Endothelial cell of umbilical vein (primary cell): ENCODE data around the gene NHS. TPM values are rescaled to one million over a fixed set of nuclear protein-coding genes. Genes with fewer than 3 reads are reported as not detected.
A peak's percentile ranks its signal among the peaks of the same experiment; 100 is the strongest.

Experiments used
- BruUV-seq: library from RNA; stranded (reverse); fragments of 400-500 nt; replicated peaks from 2 replicates; lab custom pipeline; 2021; lab: Mats Ljungman, UMichigan
- CTCF ChIA-PET: fragments of 300-600, 350-600 bp; sonication (Branson Sonifier 250); formaldehyde crosslinking; loops from one replicate; lab custom pipeline; 2021; ENCODE audit warnings: antibody characterized with exemption, inconsistent platforms; lab: Charles Lee
- POLR2A ChIA-PET: fragments of 300-600, 350-600 bp; sonication (Branson Sonifier 250); formaldehyde crosslinking; loops from one replicate; lab custom pipeline; 2021; ENCODE audit warnings: antibody characterized with exemption, inconsistent platforms; lab: Charles Lee
- DNase-seq: peaks from one replicate; pipeline ENCODE4 v3.0.0-alpha.2; 2011; ENCODE audit warnings: low read depth, low spot score
- FAIRE-seq: peaks from 2 replicates; lab custom pipeline; 2011; peaks lifted over from hg19 to GRCh38; lab: Jason Lieb, UNC
- H2AFZ ChIP-seq: 2 replicates; pipeline ENCODE4 v1.6.0; 2012; ENCODE audit warnings: low read depth, low read length, control low read depth, inconsistent platforms
- H3K27ac ChIP-seq: 2 replicates; pipeline ENCODE4 v1.5.1; 2011; ENCODE audit warnings: low read depth, mild to moderate bottlenecking, control low read depth, low read length, moderate library complexity; ENCODE audit not compliant: insufficient read depth
- H3K27me3 ChIP-seq, 2 experiments: 2 replicates each; pipeline versions ENCODE4 v1.6.0 to v1.6.1; 2011; ENCODE audit warnings: low read length in 2 of 2, mixed read lengths in 1 of 2; ENCODE audit not compliant: control insufficient read depth in 2 of 2, insufficient read depth in 2 of 2
- H3K36me3 ChIP-seq, 2 experiments: 2 replicates in 1 of 2; 3 replicates in 1 of 2; pipeline ENCODE4 v1.5.1; 2011; ENCODE audit warnings: low read length in 2 of 2, mild to moderate bottlenecking in 1 of 2, moderate library complexity in 1 of 2; ENCODE audit not compliant: control insufficient read depth in 2 of 2, insufficient read depth in 2 of 2; ENCODE audit errors: extremely low read depth in 1 of 2
- H3K4me1 ChIP-seq: 3 replicates; pipeline ENCODE4 v1.5.1; 2011; ENCODE audit warnings: mild to moderate bottlenecking, low read length; ENCODE audit not compliant: control insufficient read depth, insufficient read depth; ENCODE audit errors: extremely low read depth
- H3K4me2 ChIP-seq: 2 replicates; pipeline ENCODE4 v1.6.1; 2011; ENCODE audit warnings: low read length, control low read depth, mixed read lengths; ENCODE audit not compliant: insufficient read depth
- H3K4me3 ChIP-seq, 3 experiments: fragments of 200-600 bp in 1 of 3; sonication (generic), shearing (Covaris generic) in 1 of 3; replicated peaks in 1 of 3; 2 replicates each; pipeline ENCODE4 v1.5.1; 2011 to 2016; ENCODE audit warnings: control low read depth in 3 of 3, low read length in 3 of 3, mild to moderate bottlenecking in 2 of 3, inconsistent platforms in 1 of 3, low read depth in 1 of 3, moderate library complexity in 1 of 3; ENCODE audit not compliant: insufficient read depth in 1 of 3
- H3K79me2 ChIP-seq: 2 replicates; pipeline ENCODE4 v1.6.0; 2012; ENCODE audit warnings: low read length, inconsistent platforms; ENCODE audit not compliant: control insufficient read depth, insufficient read depth
- H3K9ac ChIP-seq: replicated peaks from 2 replicates; pipeline ENCODE3; 2011; ENCODE audit warnings: low read length, control low read depth; ENCODE audit not compliant: insufficient read depth; ENCODE audit errors: extremely low read depth
- H3K9me1 ChIP-seq: replicated peaks from 3 replicates; pipeline ENCODE4 v1.6.0; 2011; ENCODE audit warnings: mild to moderate bottlenecking, low read length; ENCODE audit not compliant: control insufficient read depth, insufficient read depth; ENCODE audit errors: extremely low read depth
- H3K9me3 ChIP-seq: replicated peaks from 2 replicates; pipeline ENCODE4 v1.5.1; 2012; ENCODE audit warnings: low read length, inconsistent platforms; ENCODE audit not compliant: control insufficient read depth, insufficient read depth
- H4K20me1 ChIP-seq: replicated peaks from 2 replicates; pipeline ENCODE3; 2011; ENCODE audit warnings: mild to moderate bottlenecking, low read length; ENCODE audit not compliant: control insufficient read depth, insufficient read depth; ENCODE audit errors: extremely low read depth
- EZH2 ChIP-seq: IDR thresholded peaks from 2 replicates; pipeline ENCODE4 v1.6.1; 2012; ENCODE audit warnings: borderline replicate concordance, low read depth, mild to moderate bottlenecking, moderate library complexity, low read length, inconsistent platforms; ENCODE audit not compliant: severe bottlenecking
- FOS ChIP-seq: IDR thresholded peaks from 2 replicates; pipeline ENCODE4 v1.6.1; 2011; ENCODE audit warnings: mild to moderate bottlenecking, low read length, moderate library complexity, borderline replicate concordance; ENCODE audit not compliant: insufficient read depth
- GATA2 ChIP-seq: IDR thresholded peaks from 2 replicates; pipeline ENCODE4 v1.7.0; 2011; ENCODE audit warnings: low read depth, mild to moderate bottlenecking, moderate library complexity, mixed read lengths, low read length; ENCODE audit not compliant: insufficient read length, insufficient read depth
- JUN ChIP-seq: IDR thresholded peaks from 2 replicates; pipeline ENCODE4 v1.6.1; 2011; ENCODE audit warnings: borderline replicate concordance, low read depth; ENCODE audit not compliant: insufficient read length, insufficient read depth
- MYC ChIP-seq: IDR thresholded peaks from one replicate; pipeline ENCODE4 v1.6.1; 2011; ENCODE audit warnings: mild to moderate bottlenecking, low read depth, low read length
- POLR2A ChIP-seq: IDR thresholded peaks from 2 replicates; pipeline ENCODE4 v1.6.1; 2012; ENCODE audit warnings: low read depth, mild to moderate bottlenecking, control low read depth, low read length
- POLR2AphosphoS5 ChIP-seq: IDR thresholded peaks from 2 replicates; pipeline ENCODE4 v1.6.1; 2012; ENCODE audit warnings: low read depth, mild to moderate bottlenecking, control low read depth, low read length, moderate library complexity; ENCODE audit not compliant: insufficient read depth
- dilution Hi-C: fragments of 300-500 bp; cut with MboI; formaldehyde crosslinking; loops from one replicate; pipeline ENCODE4 v1.15.0; 2019; ENCODE audit warnings: low sequenced_read_pairs; ENCODE audit not compliant: extremely low pct_ligation_motif_present
- intact Hi-C: fragments of 100-400 bp; cut with micrococcal nuclease; formaldehyde crosslinking; loops from one replicate; pipeline ENCODE4 v1.10.0; 2022
- polyA plus RNA-seq, 4 experiments: library from polyadenylated mRNA; depleted of rRNA in 3 of 4; stranded (reverse) in 3 of 4; unstranded in 1 of 4; fragments of >200 nt; gene quantifications; 2 replicates each; pipeline versions ENCODE4 v1.2.1 to v1.2.3, GENCODE V29; 2011 to 2012; ENCODE audit warnings: missing spikeins in 1 of 4
- total RNA-seq: library from RNA; stranded (reverse); gene quantifications from 2 replicates; pipeline ENCODE4 v1.2.3, GENCODE V29; 2021
- TF ChIP-seq, protein P1 (sequence below), 2 donors: IDR thresholded peaks; 1 replicate in 1 of 2; 2 replicates in 1 of 2; pipeline ENCODE4 v1.5.1; 2011; ENCODE audit warnings: low read length in 2 of 2, mild to moderate bottlenecking in 2 of 2, moderate library complexity in 2 of 2, control low read depth in 1 of 2, inconsistent platforms in 1 of 2, low read depth in 1 of 2; ENCODE audit not compliant: insufficient read depth in 1 of 2; ENCODE audit errors: extremely low read depth in 1 of 2
- TF ChIP-seq, protein P2 (sequence below): IDR thresholded peaks from 2 replicates; pipeline ENCODE4 v1.6.1; 2011; ENCODE audit not compliant: insufficient read depth, insufficient read length

NHS gene
- total and polyA plus RNA-seq, 2 donors (not counting 3 experiments of a cell fraction or from before 2014, with no cell fraction given), result 0.07 to 0.46 TPM

DNA sequence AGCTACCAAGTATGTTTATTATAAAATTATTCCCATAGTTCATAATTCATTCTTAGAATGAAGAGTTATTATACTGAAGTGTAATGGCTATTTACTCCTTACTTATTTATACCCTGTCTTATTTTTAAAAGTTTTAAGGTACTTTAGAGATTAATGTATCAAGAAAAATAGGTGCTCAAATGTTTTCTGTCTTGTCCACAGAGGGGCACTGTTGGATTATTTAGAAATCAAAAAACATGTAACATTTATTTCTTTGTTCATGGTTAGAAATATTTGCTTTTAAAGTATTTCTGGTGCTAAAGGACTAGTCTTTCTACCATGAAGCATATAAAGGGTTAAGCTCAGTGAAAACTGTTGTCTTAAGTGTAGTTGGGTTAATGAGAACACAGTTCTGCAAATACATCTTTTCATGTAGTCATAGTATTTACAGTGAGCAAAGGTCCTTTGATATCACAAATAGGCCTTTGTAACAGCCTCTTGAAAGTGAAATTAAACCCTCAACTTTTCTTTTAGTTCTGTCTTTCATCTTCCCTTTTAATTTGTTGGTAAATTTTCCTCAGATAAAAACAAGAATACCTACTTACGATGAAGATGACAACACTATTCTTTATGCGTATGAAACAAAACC lies 370.0 kb downstream of the NHS start:
- Histone ChIP-seq H2AFZ (no peak overlapping the region), H3K9ac (no peak overlapping the region), H3K27me3 (no peaks in the 10 kb centered on the region), H4K20me1 (no peaks in the 10 kb centered on the region), H3K9me3 (no peaks in the 10 kb centered on the region), H3K4me2 (no peak overlapping the region), H3K4me1 (no peaks in the 10 kb centered on the region), H3K4me3 (no peak overlapping the region), H3K36me3 (no peaks in the 10 kb centered on the region), H3K9me1 (no peaks in the 10 kb centered on the region), H3K27ac (no peak overlapping the region), H3K79me2 (peaks cover 6% of the 10 kb centered on the region)
- ChIA-PET POLR2A (no interaction called here), CTCF (interaction anchor here (1.1 kb wide), 1 partner anchor 1589 kb away, joined by 3 read pairs; no protein-coding TSS in a partner anchor)
- BruUV-seq, result no TSS peak
- peak; percentile 21 for DNase-seq
- dilution Hi-C loops (no loop called here), intact Hi-C loops (loop anchor here (2.0 kb wide), 1 partner anchor 44 kb away; no protein-coding TSS in a partner anchor)
- peak; percentile 86 for FAIRE-seq
- no peak for TF ChIP-seq FOS
- TF ChIP-seq EZH2, result no peak
- TF ChIP-seq, protein P1, sequence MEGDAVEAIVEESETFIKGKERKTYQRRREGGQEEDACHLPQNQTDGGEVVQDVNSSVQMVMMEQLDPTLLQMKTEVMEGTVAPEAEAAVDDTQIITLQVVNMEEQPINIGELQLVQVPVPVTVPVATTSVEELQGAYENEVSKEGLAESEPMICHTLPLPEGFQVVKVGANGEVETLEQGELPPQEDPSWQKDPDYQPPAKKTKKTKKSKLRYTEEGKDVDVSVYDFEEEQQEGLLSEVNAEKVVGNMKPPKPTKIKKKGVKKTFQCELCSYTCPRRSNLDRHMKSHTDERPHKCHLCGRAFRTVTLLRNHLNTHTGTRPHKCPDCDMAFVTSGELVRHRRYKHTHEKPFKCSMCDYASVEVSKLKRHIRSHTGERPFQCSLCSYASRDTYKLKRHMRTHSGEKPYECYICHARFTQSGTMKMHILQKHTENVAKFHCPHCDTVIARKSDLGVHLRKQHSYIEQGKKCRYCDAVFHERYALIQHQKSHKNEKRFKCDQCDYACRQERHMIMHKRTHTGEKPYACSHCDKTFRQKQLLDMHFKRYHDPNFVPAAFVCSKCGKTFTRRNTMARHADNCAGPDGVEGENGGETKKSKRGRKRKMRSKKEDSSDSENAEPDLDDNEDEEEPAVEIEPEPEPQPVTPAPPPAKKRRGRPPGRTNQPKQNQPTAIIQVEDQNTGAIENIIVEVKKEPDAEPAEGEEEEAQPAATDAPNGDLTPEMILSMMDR (IDR thresholded peaks at IDR 0.05; ENCODE audit: extremely low read depth in 1 of 2, insufficient read depth in 1 of 2, low read depth in 1 of 2, low read length in 2 of 2), result no peak
- no peak for TF ChIP-seq JUN
- no peak for TF ChIP-seq POLR2AphosphoS5
- no peak for TF ChIP-seq GATA2
- no peak for TF ChIP-seq POLR2A
- no peak for TF ChIP-seq MYC
- TF ChIP-seq, protein P2, sequence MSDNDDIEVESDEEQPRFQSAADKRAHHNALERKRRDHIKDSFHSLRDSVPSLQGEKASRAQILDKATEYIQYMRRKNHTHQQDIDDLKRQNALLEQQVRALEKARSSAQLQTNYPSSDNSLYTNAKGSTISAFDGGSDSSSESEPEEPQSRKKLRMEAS, result no peak
